Gastroesophageal sphincter (tissue), 4 donors: Measurements from ENCODE around the gene TRMT44. TPM values are rescaled to one million over a fixed set of nuclear protein-coding genes. Genes with fewer than 3 reads are reported as not detected.

Experiments
- ATAC-seq: fragments of 150-250 bp; one replicate; pipeline ENCODE4 v1.9.1; 2016; ENCODE audit warnings: mild to moderate bottlenecking, moderate library complexity
- H3K27ac ChIP-seq, 4 donors: fragments of 200-600 bp; sonication (generic) in 3 of 4; 1 replicate in 3 of 4; 2 replicates in 1 of 4; pipeline ENCODE4 v1.5.1; 2016 to 2019
- H3K27me3 ChIP-seq: fragments of 200-600 bp; sonication (generic); one replicate; pipeline ENCODE4 v1.5.1; 2019
- H3K36me3 ChIP-seq, 2 donors: fragments of 200-600 bp; sonication (generic); one replicate each; pipeline ENCODE4 v1.5.1; 2019; ENCODE audit warnings: control low read depth in 1 of 2
- H3K4me1 ChIP-seq, 3 donors: fragments of 200-600 bp; sonication (generic); 1 replicate in 2 of 3; 2 replicates in 1 of 3; pipeline ENCODE4 v1.5.1; 2016 to 2019; ENCODE audit warnings: control low read depth in 2 of 3
- H3K4me3 ChIP-seq, 2 donors: fragments of 200-600 bp; sonication (generic); one replicate each; pipeline ENCODE4 v1.5.1; 2019; ENCODE audit warnings: mild to moderate bottlenecking in 1 of 2, moderate library complexity in 1 of 2
- H3K9me3 ChIP-seq, 3 donors: fragments of 200-600 bp; sonication (generic); one replicate each; pipeline ENCODE4 v1.5.1; 2017 to 2019; ENCODE audit warnings: control low read depth in 2 of 3
- CTCF ChIP-seq, 4 experiments: fragments of 200-600 bp in 2 of 4; fragments of 450-650 bp in 2 of 4; sonication (generic) in 1 of 4; IDR thresholded peaks; one replicate each; pipeline ENCODE4 v1.5.1; 2017 to 2019; ENCODE audit warnings: antibody characterized with exemption in 4 of 4, mild to moderate bottlenecking in 2 of 4, moderate library complexity in 2 of 4
- EP300 ChIP-seq: sonication (generic); formaldehyde crosslinking; IDR thresholded peaks from one replicate; pipeline ENCODE4 v1.6.1; 2017; ENCODE audit warnings: antibody characterized with exemption, mild to moderate bottlenecking
- POLR2A ChIP-seq, 2 donors: fragments of 450-650 bp; IDR thresholded peaks; one replicate each; pipeline ENCODE4 v1.6.1; 2017; ENCODE audit warnings: antibody characterized with exemption in 2 of 2, mild to moderate bottlenecking in 2 of 2, moderate library complexity in 1 of 2
- POLR2AphosphoS5 ChIP-seq: sonication (generic); formaldehyde crosslinking; IDR thresholded peaks from one replicate; pipeline ENCODE4 v1.6.1; 2017; ENCODE audit warnings: antibody characterized with exemption
- WGBS, 2 donors: methylation state at CpG; one replicate each; pipeline ENCODE4 v1.1.5; 2018; ENCODE audit warnings: low coverage in 1 of 2; 5-methylcytosine and 5-hydroxymethylcytosine counted together
- total RNA-seq, 4 donors: library from RNA; depleted of rRNA; stranded (reverse); fragments of >200 nt; gene quantifications; one replicate each; pipeline ENCODE4 v1.1.0, GENCODE V29; 2016

The TRMT44 gene
- total RNA-seq, 4 donors from 2014 or later: 12.0 to 27.9 (median 20.9) TPM

GRCh38 chr4:8500966-8501365 lies 60.4 kb downstream of the TRMT44 start:
- no peaks in the 10 kb centered on the region for H3K9me3 ChIP-seq
- H3K27ac ChIP-seq: no peak overlapping the region
- no peaks in the 10 kb centered on the region for H3K36me3 ChIP-seq
- no peak overlapping the region for H3K4me3 ChIP-seq
- peaks cover 0 to 42% (median 8%) of the 10 kb centered on the region in 3 donors for H3K4me1 ChIP-seq
- WGBS, 2 donors: 41% methylated on average over 2 of the region's 7 CpGs; no CpG with 5 or more reads in 1 of the 2 donors
- no peak for TF ChIP-seq POLR2A (IDR thresholded peaks at IDR 0.05)
- no peak for TF ChIP-seq EP300
- no peak for TF ChIP-seq POLR2AphosphoS5
- TF ChIP-seq CTCF (IDR thresholded peaks at IDR 0.05): no peak
- ATAC-seq: no peak
- H3K27me3 ChIP-seq: peaks cover 27% of the 10 kb centered on the region

GRCh38 chr4:8501781-8502180 lies 61.2 kb downstream of the TRMT44 start:
- H3K4me3 ChIP-seq: no peak overlapping the region
- WGBS, 2 donors: 83% methylated on average over 1 of the region's 5 CpGs; no CpG with 5 or more reads in 1 of the 2 donors
- H3K9me3 ChIP-seq: no peaks in the 10 kb centered on the region
- H3K4me1 ChIP-seq: peaks cover 0 to 50% (median 16%) of the 10 kb centered on the region in 3 donors
- TF ChIP-seq POLR2A (IDR thresholded peaks at IDR 0.05) (no peak), POLR2AphosphoS5 (no peak), CTCF (IDR thresholded peaks at IDR 0.05) (no peak), EP300 (no peak)
- peaks cover 27% of the 10 kb centered on the region for H3K27me3 ChIP-seq
- ATAC-seq: no peak
- no peak overlapping the region for H3K27ac ChIP-seq
- no peaks in the 10 kb centered on the region for H3K36me3 ChIP-seq

- WGBS, 2 donors: 93 to 98% methylated on average over 6 of the region's 6 CpGs
- no peak overlapping the region for H3K27ac ChIP-seq
- no peak for ATAC-seq
- TF ChIP-seq CTCF (IDR thresholded peaks at IDR 0.05) (no peak), POLR2AphosphoS5 (no peak), EP300 (no peak), POLR2A (IDR thresholded peaks at IDR 0.05) (no peak)
- H3K9me3 ChIP-seq: no peaks in the 10 kb centered on the region
- peaks cover 27% of the 10 kb centered on the region for H3K27me3 ChIP-seq
- H3K4me1 ChIP-seq: peaks cover 0 to 56% (median 22%) of the 10 kb centered on the region in 3 donors
- no peaks in the 10 kb centered on the region for H3K36me3 ChIP-seq
- H3K4me3 ChIP-seq: no peak overlapping the region
Measured at GRCh38 chr4:8502371-8502770, 61.8 kb downstream of the TRMT44 start.

GRCh38 chr4:8502836-8503585 lies 62.4 kb downstream of the TRMT44 start:
- H3K27ac ChIP-seq: no peak overlapping the region
- no peak for ATAC-seq
- H3K9me3 ChIP-seq: no peaks in the 10 kb centered on the region
- H3K4me3 ChIP-seq: no peak overlapping the region
- no peaks in the 10 kb centered on the region for H3K36me3 ChIP-seq
- no peak for TF ChIP-seq EP300
- no peak for TF ChIP-seq CTCF (IDR thresholded peaks at IDR 0.05)
- no peak for TF ChIP-seq POLR2AphosphoS5
- TF ChIP-seq POLR2A (IDR thresholded peaks at IDR 0.05): no peak
- peaks cover 27% of the 10 kb centered on the region for H3K27me3 ChIP-seq
- 50 to 100% methylated on average over 1 to 2 of the region's 13 CpGs for WGBS, 2 donors
- H3K4me1 ChIP-seq: peaks cover 0 to 60% (median 24%) of the 10 kb centered on the region in 3 donors

- H3K27ac ChIP-seq: no peak overlapping the region
- ATAC-seq: no peak
- TF ChIP-seq CTCF (IDR thresholded peaks at IDR 0.05): no peak
- no peak for TF ChIP-seq EP300
- TF ChIP-seq POLR2A (IDR thresholded peaks at IDR 0.05): no peak
- no peak for TF ChIP-seq POLR2AphosphoS5
- H3K4me3 ChIP-seq: no peak overlapping the region
- H3K36me3 ChIP-seq: no peaks in the 10 kb centered on the region
- H3K27me3 ChIP-seq: peaks cover 25% of the 10 kb centered on the region
- H3K4me1 ChIP-seq: peaks cover 0 to 60% (median 24%) of the 10 kb centered on the region in 3 donors
- 54% methylated on average over 4 of the region's 11 CpGs; no CpG with 5 or more reads in 1 of the 2 donors for WGBS, 2 donors
- H3K9me3 ChIP-seq: no peaks in the 10 kb centered on the region
Measured at GRCh38 chr4:8503801-8504200, 63.2 kb downstream of the TRMT44 start.
